ENCODE data around the gene FBXO15.

DNA sequence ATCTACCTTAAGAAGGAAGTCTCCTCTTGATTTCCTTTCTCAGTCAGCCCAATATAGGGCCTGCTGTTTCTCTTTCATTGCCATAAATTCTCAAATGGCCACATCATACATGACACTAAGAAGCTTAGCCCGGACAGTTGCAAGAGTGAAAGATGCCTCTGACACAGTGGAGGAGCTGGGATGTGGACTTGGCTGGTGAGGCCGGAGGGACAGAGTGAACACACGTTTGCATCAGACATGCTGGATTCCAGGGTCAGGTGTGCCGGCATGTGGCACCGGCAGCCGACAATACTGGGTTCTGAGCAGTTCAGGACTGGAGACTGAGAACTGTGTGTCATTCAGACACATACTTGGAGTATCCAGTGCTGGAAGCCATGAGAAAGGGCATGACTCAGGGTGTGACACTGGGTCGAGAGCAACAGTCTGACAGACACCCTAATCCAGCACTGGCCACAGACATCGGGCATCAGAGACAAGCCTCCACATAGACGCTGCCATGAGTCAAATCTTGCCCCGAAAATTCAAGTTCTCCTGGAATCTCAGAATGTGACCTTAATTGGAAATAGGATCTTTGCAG, 32.1 kb upstream of the FBXO15 start:
- TF ChIP-seq POLR2A (IDR thresholded peaks at IDR 0.05): no peak
- TF ChIP-seq, protein P1, sequence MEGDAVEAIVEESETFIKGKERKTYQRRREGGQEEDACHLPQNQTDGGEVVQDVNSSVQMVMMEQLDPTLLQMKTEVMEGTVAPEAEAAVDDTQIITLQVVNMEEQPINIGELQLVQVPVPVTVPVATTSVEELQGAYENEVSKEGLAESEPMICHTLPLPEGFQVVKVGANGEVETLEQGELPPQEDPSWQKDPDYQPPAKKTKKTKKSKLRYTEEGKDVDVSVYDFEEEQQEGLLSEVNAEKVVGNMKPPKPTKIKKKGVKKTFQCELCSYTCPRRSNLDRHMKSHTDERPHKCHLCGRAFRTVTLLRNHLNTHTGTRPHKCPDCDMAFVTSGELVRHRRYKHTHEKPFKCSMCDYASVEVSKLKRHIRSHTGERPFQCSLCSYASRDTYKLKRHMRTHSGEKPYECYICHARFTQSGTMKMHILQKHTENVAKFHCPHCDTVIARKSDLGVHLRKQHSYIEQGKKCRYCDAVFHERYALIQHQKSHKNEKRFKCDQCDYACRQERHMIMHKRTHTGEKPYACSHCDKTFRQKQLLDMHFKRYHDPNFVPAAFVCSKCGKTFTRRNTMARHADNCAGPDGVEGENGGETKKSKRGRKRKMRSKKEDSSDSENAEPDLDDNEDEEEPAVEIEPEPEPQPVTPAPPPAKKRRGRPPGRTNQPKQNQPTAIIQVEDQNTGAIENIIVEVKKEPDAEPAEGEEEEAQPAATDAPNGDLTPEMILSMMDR (IDR thresholded peaks at IDR 0.05): no peak
